K562 (cell line): ENCODE measurements around the gene WLS. TPM values are rescaled to one million over a fixed set of nuclear protein-coding genes. Genes with fewer than 3 reads are reported as not detected.

Experiments used
- ATAC-seq: fragments of 200-7000 bp; cut with Tn5 transposase; 3 replicates; pipeline ENCODE4 v1.9.1; 2020; ENCODE audit warnings: moderate library complexity
- BruUV-seq: library from RNA; stranded (reverse); fragments of 400-500 nt; replicated peaks from 2 replicates; lab custom pipeline; 2021; lab: Mats Ljungman, UMichigan
- CTCF ChIA-PET: fragments of 300-600 bp; formaldehyde crosslinking; extraction: SDS; loops from one replicate; lab custom pipeline; 2021; ENCODE audit warnings: low intra/inter-chr PET ratio; lab: Yijun Ruan, JAX
- POLR2A ChIA-PET: fragments of 300-600, 350-650 bp; sonication (Branson Sonifier 250); formaldehyde crosslinking; extraction: SDS; loops from one replicate; lab custom pipeline; 2021; ENCODE audit warnings: antibody characterized with exemption, inconsistent platforms; lab: Yijun Ruan, JAX
- DNase-seq, 4 experiments: peaks; one replicate each; pipeline versions ENCODE4 v3.0.0 to v3.0.0-alpha.2; 2011 to 2018; ENCODE audit warnings: low spot score in 3 of 4, mixed read lengths in 3 of 4; ENCODE audit errors: extremely low read depth in 1 of 4
- FAIRE-seq: peaks from 2 replicates; lab custom pipeline; 2011; peaks lifted over from hg19 to GRCh38; lab: Jason Lieb, UNC
- H2AFZ ChIP-seq: 2 replicates; pipeline ENCODE4 v1.6.0; 2011; ENCODE audit warnings: low read depth, low read length, control low read depth, inconsistent platforms
- H3K27ac ChIP-seq: fragments of 200-600 bp; 3 replicates; pipeline ENCODE4 v1.8.0; 2011; ENCODE audit warnings: low read depth, mild to moderate bottlenecking, control low read depth, inconsistent platforms, low read length, moderate library complexity, mixed read lengths; ENCODE audit errors: extremely low read depth
- H3K27me3 ChIP-seq, 2 experiments: fragments of 300-600 bp in 1 of 2; 2 replicates in 1 of 2; 3 replicates in 1 of 2; pipeline versions ENCODE4 v1.6.0 to v1.8.0; 2011; ENCODE audit warnings: inconsistent platforms in 2 of 2, low read length in 2 of 2, mild to moderate bottlenecking in 1 of 2, mixed read lengths in 1 of 2, moderate library complexity in 1 of 2; ENCODE audit not compliant: control insufficient read depth in 2 of 2, insufficient read depth in 2 of 2
- H3K36me3 ChIP-seq: fragments of 300-600 bp; 3 replicates; pipeline ENCODE4 v1.8.0; 2011; ENCODE audit warnings: mild to moderate bottlenecking, low read length, inconsistent platforms; ENCODE audit not compliant: control insufficient read depth, insufficient read depth
- H3K4me1 ChIP-seq, 2 experiments: fragments of 200-600 bp in 1 of 2; replicated peaks in 1 of 2; 2 replicates in 1 of 2; 3 replicates in 1 of 2; pipeline versions ENCODE4 v1.5.1 to v1.8.0; 2011; ENCODE audit warnings: inconsistent platforms in 2 of 2, low read length in 2 of 2, mild to moderate bottlenecking in 1 of 2, mixed read lengths in 1 of 2, moderate library complexity in 1 of 2; ENCODE audit not compliant: control insufficient read depth in 2 of 2, insufficient read depth in 2 of 2
- H3K4me2 ChIP-seq: 2 replicates; pipeline ENCODE4 v1.6.1; 2011; ENCODE audit warnings: low read length, control low read depth, inconsistent platforms, mixed read lengths; ENCODE audit not compliant: insufficient read depth
- H3K4me3 ChIP-seq: fragments of 200-600 bp; sonication (generic), shearing (Covaris generic); 2 replicates; pipeline ENCODE4 v1.5.1; 2016; ENCODE audit warnings: control low read depth, inconsistent platforms
- H3K79me2 ChIP-seq: fragments of 200-600 bp; 3 replicates; pipeline ENCODE4 v1.8.0; 2011; ENCODE audit warnings: low read length, inconsistent platforms; ENCODE audit not compliant: control insufficient read depth, insufficient read depth
- H3K9ac ChIP-seq, 2 experiments: 2 replicates each; pipeline versions ENCODE4 v1.6.0 to v1.6.1; 2011; ENCODE audit warnings: low read depth in 2 of 2, low read length in 2 of 2, control low read depth in 1 of 2, inconsistent platforms in 1 of 2, mild to moderate bottlenecking in 1 of 2, mixed read lengths in 1 of 2; ENCODE audit not compliant: insufficient read depth in 1 of 2
- H3K9me1 ChIP-seq: one replicate; pipeline ENCODE4 v1.6.0; 2011; ENCODE audit warnings: inconsistent platforms, mild to moderate bottlenecking, low read length, moderate library complexity; ENCODE audit not compliant: control insufficient read depth, insufficient read depth
- H3K9me3 ChIP-seq: replicated peaks from 2 replicates; pipeline ENCODE4 v1.5.1; 2011; ENCODE audit warnings: low read depth, low read length, inconsistent platforms; ENCODE audit not compliant: control insufficient read depth, insufficient read depth
- H4K20me1 ChIP-seq: replicated peaks from 2 replicates; pipeline ENCODE4 v1.6.1; 2011; ENCODE audit warnings: low read length, inconsistent platforms, mixed read lengths; ENCODE audit not compliant: control insufficient read depth, insufficient read depth
- EZH2 ChIP-seq: IDR thresholded peaks from 2 replicates; pipeline ENCODE4 v1.6.1; 2012; ENCODE audit warnings: low read depth, mild to moderate bottlenecking, inconsistent platforms, low read length, borderline replicate concordance
- FOXK2 ChIP-seq, 2 experiments: fragments of 450-650 bp; IDR thresholded peaks in 1 of 2; conservative IDR thresholded peaks in 1 of 2; 2 replicates each; pipeline ENCODE4 v1.6.1; 2016; ENCODE audit warnings: low read depth in 2 of 2, mild to moderate bottlenecking in 1 of 2
- IRF2 ChIP-seq: sonication (generic); formaldehyde crosslinking; IDR thresholded peaks from 2 replicates; pipeline ENCODE4 v1.8.1; 2022; ENCODE audit warnings: mild to moderate bottlenecking, missing genetic modification reagents
- MBD2 ChIP-seq: sonication (generic); IDR thresholded peaks from 2 replicates; pipeline ENCODE4 v1.6.1; 2016; ENCODE audit warnings: low read depth, borderline replicate concordance
- NCOA4 ChIP-seq: fragments of 450-650 bp; IDR thresholded peaks from 2 replicates; pipeline ENCODE4 v1.6.1; 2018; ENCODE audit warnings: mild to moderate bottlenecking; ENCODE audit not compliant: partially characterized antibody
- RCOR1 ChIP-seq, 2 experiments: IDR thresholded peaks; 2 replicates each; pipeline ENCODE4 v1.6.1; 2012; ENCODE audit warnings: low read depth in 2 of 2, low read length in 2 of 2, borderline replicate concordance in 1 of 2, improper control_type of control experiment in 1 of 2
- TAF1 ChIP-seq: IDR thresholded peaks from 2 replicates; pipeline ENCODE4 v1.6.1; 2011; ENCODE audit warnings: mild to moderate bottlenecking, low read length, moderate library complexity; ENCODE audit not compliant: insufficient read depth, control insufficient read depth, severe bottlenecking; ENCODE audit errors: extremely low read depth
- TFAP4 ChIP-seq: sonication (generic); formaldehyde crosslinking; IDR thresholded peaks from 2 replicates; pipeline ENCODE4 v1.8.0; 2022; ENCODE audit warnings: missing genetic modification reagents, mild to moderate bottlenecking, moderate library complexity, borderline replicate concordance
- ZNF23 ChIP-seq: fragments of 250-450 bp; sonication (Bioruptor Pico); IDR thresholded peaks from 2 replicates; pipeline ENCODE4 v1.4.0; 2020; ENCODE audit warnings: mild to moderate bottlenecking
- ZNF75A ChIP-seq: fragments of 450-650 bp; formaldehyde crosslinking; IDR thresholded peaks from 2 replicates; pipeline ENCODE4 v1.4.0; 2020; ENCODE audit warnings: mild to moderate bottlenecking
- ZNF785 ChIP-seq: fragments of 250-450 bp; sonication (Bioruptor Pico); IDR thresholded peaks from 2 replicates; pipeline ENCODE4 v1.4.0; 2020; ENCODE audit warnings: mild to moderate bottlenecking
- WGBS: fragments of 100-300 bp; shearing (Covaris generic); methylation state at CpG from one replicate; pipeline ENCODE4 v1.1.6; 2016; ENCODE audit warnings: low coverage, mixed read lengths; ENCODE audit not compliant: insufficient coverage; ENCODE audit errors: missing lambda C conversion rate; 5-methylcytosine and 5-hydroxymethylcytosine counted together
- in situ Hi-C: fragments of 300-500 bp; cut with MboI; formaldehyde crosslinking; loops from 4 replicates; pipeline ENCODE4 v1.15.0; 2018; ENCODE audit warnings: inconsistent platforms, mixed read lengths
- intact Hi-C: fragments of 100-400 bp; cut with micrococcal nuclease; formaldehyde crosslinking; loops from 2 replicates; pipeline ENCODE4 v1.14.2; 2022
- polyA plus RNA-seq, 8 experiments: library from polyadenylated mRNA; depleted of rRNA in 4 of 8; stranded (reverse) in 5 of 8; unstranded in 3 of 8; fragments of >200 nt; fragmentation: Nextera tagmentation in 2 of 8; fragmentation: Illumina TruSeq in 1 of 8; extraction: Ambion mirVana in 2 of 8; extraction: Trizol in 1 of 8; gene quantifications; 2 replicates each; pipeline versions ENCODE4 v1.2.1 to v1.2.3, GENCODE V29; 2011 to 2014; ENCODE audit warnings: inconsistent platforms in 1 of 8, missing spikeins in 1 of 8
- total RNA-seq, 7 experiments: library from RNA; depleted of rRNA in 6 of 7; stranded (reverse); fragments of >200 nt in 6 of 7; fragmentation: Illumina TruSeq in 2 of 7; extraction: Trizol in 2 of 7; gene quantifications; 2 replicates each; pipeline versions ENCODE4 v1.2.1 to v1.2.3, GENCODE V29; 2011 to 2021; ENCODE audit warnings: low replicate concordance in 1 of 7
- TF ChIP-seq, protein P1 (sequence below): sonication (generic); formaldehyde crosslinking; IDR thresholded peaks from 2 replicates; pipeline ENCODE4 v1.8.0; 2022; ENCODE audit warnings: mild to moderate bottlenecking, missing genetic modification reagents

Gene WLS
- total and polyA plus RNA-seq, 9 of the 15 experiments (the other 6 are each of a cell fraction or from before 2014, with no cell fraction given): 0.47 TPM; not detected in 8

DNA sequence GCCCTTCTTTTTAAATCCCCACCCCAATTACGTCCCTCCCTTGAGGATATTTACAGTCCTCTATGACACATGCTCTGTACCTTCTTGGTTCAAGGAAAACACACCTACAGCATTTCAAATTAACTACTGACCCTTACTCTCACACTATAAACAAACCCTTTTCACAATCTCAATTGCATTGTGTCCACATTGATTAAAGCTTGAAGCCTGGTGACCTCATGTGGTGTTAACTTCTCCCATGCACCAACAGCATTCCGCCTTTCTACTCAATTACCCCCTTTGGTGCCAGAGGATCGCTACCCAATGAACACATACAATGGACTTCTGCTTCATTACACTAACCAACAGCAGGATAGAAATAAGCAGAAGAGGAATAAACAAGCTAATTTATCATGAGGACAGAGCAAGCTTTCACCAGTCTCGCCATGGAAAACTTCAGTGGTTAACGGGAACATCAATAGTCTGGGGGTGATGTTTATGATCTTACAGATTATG is 15.2 kb downstream of the WLS start:
- POLR2A ChIA-PET: no interaction called here
- no TSS peak for BruUV-seq
- DNase-seq (no peak), FAIRE-seq (no peak), ATAC-seq (no peak)
- TF ChIP-seq NCOA4 (no peak), ZNF785 (no peak), ZNF23 (CRISPR knock-in tag) (no peak), RCOR1 (IDR thresholded peaks at IDR 0.05; ENCODE audit: borderline replicate concordance in 1 of 2, low read depth in 2 of 2, low read length in 2 of 2) (no peak), FOXK2 (conservative IDR thresholded peaks at IDR 0.05 in 1 of 2, IDR thresholded peaks at IDR 0.05 in 1 of 2; ENCODE audit: low read depth in 2 of 2) (no peak), ZNF75A (CRISPR knock-in tag) (no peak), IRF2 (no peak), TAF1 (no peak), EZH2 (no peak), MBD2 (no peak), TFAP4 (CRISPR knock-in tag) (no peak)
- TF ChIP-seq, protein P1, sequence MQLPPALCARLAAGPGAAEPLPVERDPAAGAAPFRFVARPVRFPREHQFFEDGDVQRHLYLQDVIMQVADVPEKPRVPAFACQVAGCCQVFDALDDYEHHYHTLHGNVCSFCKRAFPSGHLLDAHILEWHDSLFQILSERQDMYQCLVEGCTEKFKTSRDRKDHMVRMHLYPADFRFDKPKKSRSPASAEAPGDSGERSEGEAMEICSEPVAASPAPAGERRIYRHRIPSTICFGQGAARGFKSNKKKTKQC (CRISPR knock-in tag): no peak
- Histone ChIP-seq H3K9ac (no peak overlapping the region), H3K4me3 (no peak overlapping the region), H2AFZ (no peak overlapping the region), H3K79me2 (no peaks in the 10 kb centered on the region), H3K9me3 (no peaks in the 10 kb centered on the region; the same call in 1 of the 2 replicates), H3K27ac (no peak overlapping the region), H3K4me2 (no peak overlapping the region), H3K9me1 (no peaks in the 10 kb centered on the region), H4K20me1 (no peaks in the 10 kb centered on the region), H3K4me1 (no peaks in the 10 kb centered on the region), H3K36me3 (no peaks in the 10 kb centered on the region), H3K27me3 (no peaks in the 10 kb centered on the region)
- CTCF ChIA-PET: no interaction called here
- in situ Hi-C loops (no loop called here), intact Hi-C loops (no loop called here)
- WGBS: 1% methylated on average over 5 of the region's 5 CpGs
